SK-N-SH treated with all-trans-retinoic acid at 6 μM for 48 hours (cell line): ENCODE measurements around the gene ALX4.

ENCODE experiments used
- ATAC-seq: fragments of 200-7000 bp; cut with Tn5 transposase; 3 replicates; pipeline ENCODE4 v1.9.1; 2020; ENCODE audit warnings: mild to moderate bottlenecking, moderate library complexity
- ARNTL ChIP-seq: fragments of 450-650 bp; formaldehyde crosslinking; IDR thresholded peaks from 2 replicates; pipeline ENCODE4 v1.5.0; 2020; ENCODE audit warnings: low read depth, mild to moderate bottlenecking, moderate library complexity, borderline replicate concordance
- BACH2 ChIP-seq: fragments of 250-450 bp; sonication (Bioruptor Pico); IDR thresholded peaks from 2 replicates; pipeline ENCODE4 v1.9.0; 2021; ENCODE audit warnings: mild to moderate bottlenecking, borderline replicate concordance
- CSDC2 ChIP-seq: fragments of 250-450 bp; sonication (Bioruptor Pico); IDR thresholded peaks from 2 replicates; pipeline ENCODE4 v1.5.0; 2020; ENCODE audit warnings: mild to moderate bottlenecking, moderate library complexity
- ESRRG ChIP-seq: fragments of 250-450 bp; sonication (Bioruptor Pico); IDR thresholded peaks from 2 replicates; pipeline ENCODE4 v1.6.1; 2021; ENCODE audit warnings: mild to moderate bottlenecking
- GLIS3 ChIP-seq: fragments of 250-450 bp; sonication (Bioruptor Pico); IDR thresholded peaks from 2 replicates; pipeline ENCODE4 v1.5.0; 2020; ENCODE audit warnings: mild to moderate bottlenecking, moderate library complexity
- ISL1 ChIP-seq: fragments of 250-450 bp; sonication (Bioruptor Pico); IDR thresholded peaks from 2 replicates; pipeline ENCODE4 v2.1.2; 2022; ENCODE audit warnings: mild to moderate bottlenecking, moderate library complexity
- OSR1 ChIP-seq: fragments of 250-450 bp; sonication (Bioruptor Pico); IDR thresholded peaks from 2 replicates; pipeline ENCODE4 v1.8.0; 2022; ENCODE audit warnings: moderate library complexity, mild to moderate bottlenecking, inconsistent platforms
- PPARA ChIP-seq: fragments of 250-450 bp; sonication (Bioruptor Pico); IDR thresholded peaks from 2 replicates; pipeline ENCODE4 v1.5.0; 2020; ENCODE audit warnings: mild to moderate bottlenecking, borderline replicate concordance
- RARB ChIP-seq: fragments of 250-450 bp; sonication (Bioruptor Pico); IDR thresholded peaks from 2 replicates; pipeline ENCODE4 v1.8.0; 2021; ENCODE audit warnings: mild to moderate bottlenecking, moderate library complexity
- SNAI2 ChIP-seq: fragments of 250-450 bp; sonication (Bioruptor Pico); IDR thresholded peaks from 2 replicates; pipeline ENCODE4 v1.5.0; 2020; ENCODE audit warnings: mild to moderate bottlenecking, moderate library complexity
- TCF4 ChIP-seq: fragments of 250-450 bp; sonication (Bioruptor Pico); IDR thresholded peaks from 2 replicates; pipeline ENCODE4 v1.8.0; 2021; ENCODE audit warnings: mild to moderate bottlenecking, moderate library complexity, borderline replicate concordance
- TOX ChIP-seq: fragments of 250-450 bp; sonication (Bioruptor Pico); IDR thresholded peaks from 2 replicates; pipeline ENCODE4 v1.8.0; 2021; ENCODE audit warnings: mild to moderate bottlenecking, moderate library complexity, borderline replicate concordance
- TSHZ2 ChIP-seq: fragments of 250-450 bp; sonication (Bioruptor Pico); IDR thresholded peaks from 2 replicates; pipeline ENCODE4 v1.5.0; 2020; ENCODE audit warnings: mild to moderate bottlenecking, moderate library complexity
- ZC3H10 ChIP-seq: fragments of 250-450 bp; sonication (Bioruptor Pico); IDR thresholded peaks from 2 replicates; pipeline ENCODE4 v1.5.1; 2021; ENCODE audit warnings: mild to moderate bottlenecking, moderate library complexity
- ZFP3 ChIP-seq: fragments of 250-450 bp; sonication (Bioruptor Pico); IDR thresholded peaks from 2 replicates; pipeline ENCODE4 v1.5.0; 2020; ENCODE audit warnings: mild to moderate bottlenecking, moderate library complexity
- ZFP30 ChIP-seq: fragments of 450-650 bp; formaldehyde crosslinking; IDR thresholded peaks from 2 replicates; pipeline ENCODE4 v1.5.0; 2022; ENCODE audit warnings: mild to moderate bottlenecking, moderate library complexity
- ZNF565 ChIP-seq: fragments of 450-650 bp; formaldehyde crosslinking; conservative IDR thresholded peaks from 2 replicates; pipeline ENCODE4 v1.5.0; 2020; ENCODE audit warnings: low read depth, mild to moderate bottlenecking, moderate library complexity
- ZNF70 ChIP-seq: fragments of 450-650 bp; formaldehyde crosslinking; IDR thresholded peaks from 2 replicates; pipeline ENCODE4 v1.5.0; 2020; ENCODE audit warnings: mild to moderate bottlenecking, moderate library complexity
- ZNF8 ChIP-seq: fragments of 450-650 bp; formaldehyde crosslinking; IDR thresholded peaks from 2 replicates; pipeline ENCODE4 v1.5.0; 2020; ENCODE audit warnings: mild to moderate bottlenecking, moderate library complexity
- TF ChIP-seq, protein P1 (sequence below): fragments of 250-450 bp; sonication (Bioruptor Pico); IDR thresholded peaks from 2 replicates; pipeline ENCODE4 v1.5.1; 2021; ENCODE audit warnings: mild to moderate bottlenecking, moderate library complexity
- TF ChIP-seq, protein P2 (sequence below): fragments of 250-450 bp; sonication (Bioruptor Pico); IDR thresholded peaks from 2 replicates; pipeline ENCODE4 v1.8.0; 2020; ENCODE audit warnings: mild to moderate bottlenecking, moderate library complexity, borderline replicate concordance
- TF ChIP-seq, protein P3 (sequence below): fragments of 250-450 bp; sonication (Bioruptor Pico); IDR thresholded peaks from 2 replicates; pipeline ENCODE4 v1.8.0; 2021; ENCODE audit warnings: low read depth, mild to moderate bottlenecking, moderate library complexity, borderline replicate concordance

The ALX4 gene

GRCh38 chr11:44258839-44259420 is 51.0 kb downstream of the ALX4 start:
- ATAC-seq: no peak
- no peak for TF ChIP-seq ESRRG (CRISPR knock-in tag)
- no peak for TF ChIP-seq GLIS3 (CRISPR knock-in tag)
- no peak for TF ChIP-seq CSDC2 (CRISPR knock-in tag)
- TF ChIP-seq, protein P1, sequence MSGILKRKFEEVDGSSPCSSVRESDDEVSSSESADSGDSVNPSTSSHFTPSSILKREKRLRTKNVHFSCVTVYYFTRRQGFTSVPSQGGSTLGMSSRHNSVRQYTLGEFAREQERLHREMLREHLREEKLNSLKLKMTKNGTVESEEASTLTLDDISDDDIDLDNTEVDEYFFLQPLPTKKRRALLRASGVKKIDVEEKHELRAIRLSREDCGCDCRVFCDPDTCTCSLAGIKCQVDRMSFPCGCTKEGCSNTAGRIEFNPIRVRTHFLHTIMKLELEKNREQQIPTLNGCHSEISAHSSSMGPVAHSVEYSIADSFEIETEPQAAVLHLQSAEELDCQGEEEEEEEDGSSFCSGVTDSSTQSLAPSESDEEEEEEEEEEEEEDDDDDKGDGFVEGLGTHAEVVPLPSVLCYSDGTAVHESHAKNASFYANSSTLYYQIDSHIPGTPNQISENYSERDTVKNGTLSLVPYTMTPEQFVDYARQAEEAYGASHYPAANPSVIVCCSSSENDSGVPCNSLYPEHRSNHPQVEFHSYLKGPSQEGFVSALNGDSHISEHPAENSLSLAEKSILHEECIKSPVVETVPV: no peak
- TF ChIP-seq OSR1: no peak
- TF ChIP-seq TOX (CRISPR knock-in tag): no peak
- no peak for TF ChIP-seq ZNF8 (CRISPR knock-in tag)

DNA sequence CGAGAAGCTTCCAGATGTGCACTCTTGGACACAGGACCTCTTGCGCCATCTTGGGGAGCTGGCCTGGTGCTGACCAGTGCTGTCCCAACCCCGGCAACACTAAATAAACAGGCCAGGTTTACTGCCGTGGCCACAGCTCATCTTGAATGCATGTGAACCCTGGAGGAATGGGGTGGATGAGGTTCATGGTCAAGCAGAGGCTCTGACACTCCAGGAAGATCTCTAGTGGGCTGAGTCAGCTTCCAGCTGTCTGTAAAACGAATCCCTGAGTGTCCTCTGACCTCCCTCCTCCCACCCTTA is 51.8 kb downstream of the ALX4 start:
- no peak for ATAC-seq
- TF ChIP-seq CSDC2 (CRISPR knock-in tag): no peak
- no peak for TF ChIP-seq ZNF70
- no peak for TF ChIP-seq ARNTL (CRISPR knock-in tag)
- TF ChIP-seq TSHZ2: no peak
- TF ChIP-seq RARB (CRISPR knock-in tag): no peak
- no peak for TF ChIP-seq BACH2
- TF ChIP-seq, protein P2, sequence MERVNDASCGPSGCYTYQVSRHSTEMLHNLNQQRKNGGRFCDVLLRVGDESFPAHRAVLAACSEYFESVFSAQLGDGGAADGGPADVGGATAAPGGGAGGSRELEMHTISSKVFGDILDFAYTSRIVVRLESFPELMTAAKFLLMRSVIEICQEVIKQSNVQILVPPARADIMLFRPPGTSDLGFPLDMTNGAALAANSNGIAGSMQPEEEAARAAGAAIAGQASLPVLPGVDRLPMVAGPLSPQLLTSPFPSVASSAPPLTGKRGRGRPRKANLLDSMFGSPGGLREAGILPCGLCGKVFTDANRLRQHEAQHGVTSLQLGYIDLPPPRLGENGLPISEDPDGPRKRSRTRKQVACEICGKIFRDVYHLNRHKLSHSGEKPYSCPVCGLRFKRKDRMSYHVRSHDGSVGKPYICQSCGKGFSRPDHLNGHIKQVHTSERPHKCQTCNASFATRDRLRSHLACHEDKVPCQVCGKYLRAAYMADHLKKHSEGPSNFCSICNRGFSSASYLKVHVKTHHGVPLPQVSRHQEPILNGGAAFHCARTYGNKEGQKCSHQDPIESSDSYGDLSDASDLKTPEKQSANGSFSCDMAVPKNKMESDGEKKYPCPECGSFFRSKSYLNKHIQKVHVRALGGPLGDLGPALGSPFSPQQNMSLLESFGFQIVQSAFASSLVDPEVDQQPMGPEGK: no peak
- no peak for TF ChIP-seq ZC3H10
- no peak for TF ChIP-seq ISL1
- no peak for TF ChIP-seq ZFP30
- no peak for TF ChIP-seq ZNF565 (CRISPR knock-in tag)
- TF ChIP-seq, protein P3, sequence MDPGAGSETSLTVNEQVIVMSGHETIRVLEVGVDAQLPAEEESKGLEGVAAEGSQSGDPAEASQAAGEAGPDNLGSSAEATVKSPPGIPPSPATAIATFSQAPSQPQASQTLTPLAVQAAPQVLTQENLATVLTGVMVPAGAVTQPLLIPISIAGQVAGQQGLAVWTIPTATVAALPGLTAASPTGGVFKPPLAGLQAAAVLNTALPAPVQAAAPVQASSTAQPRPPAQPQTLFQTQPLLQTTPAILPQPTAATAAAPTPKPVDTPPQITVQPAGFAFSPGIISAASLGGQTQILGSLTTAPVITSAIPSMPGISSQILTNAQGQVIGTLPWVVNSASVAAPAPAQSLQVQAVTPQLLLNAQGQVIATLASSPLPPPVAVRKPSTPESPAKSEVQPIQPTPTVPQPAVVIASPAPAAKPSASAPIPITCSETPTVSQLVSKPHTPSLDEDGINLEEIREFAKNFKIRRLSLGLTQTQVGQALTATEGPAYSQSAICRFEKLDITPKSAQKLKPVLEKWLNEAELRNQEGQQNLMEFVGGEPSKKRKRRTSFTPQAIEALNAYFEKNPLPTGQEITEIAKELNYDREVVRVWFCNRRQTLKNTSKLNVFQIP (CRISPR knock-in tag): no peak
- TF ChIP-seq GLIS3 (CRISPR knock-in tag): no peak
- TF ChIP-seq TCF4 (CRISPR knock-in tag): no peak
- TF ChIP-seq ZFP3: no peak
- TF ChIP-seq OSR1: no peak
- TF ChIP-seq TOX (CRISPR knock-in tag): no peak
- no peak for TF ChIP-seq SNAI2
- TF ChIP-seq, protein P1: no peak
- no peak for TF ChIP-seq PPARA (CRISPR knock-in tag)

DNA sequence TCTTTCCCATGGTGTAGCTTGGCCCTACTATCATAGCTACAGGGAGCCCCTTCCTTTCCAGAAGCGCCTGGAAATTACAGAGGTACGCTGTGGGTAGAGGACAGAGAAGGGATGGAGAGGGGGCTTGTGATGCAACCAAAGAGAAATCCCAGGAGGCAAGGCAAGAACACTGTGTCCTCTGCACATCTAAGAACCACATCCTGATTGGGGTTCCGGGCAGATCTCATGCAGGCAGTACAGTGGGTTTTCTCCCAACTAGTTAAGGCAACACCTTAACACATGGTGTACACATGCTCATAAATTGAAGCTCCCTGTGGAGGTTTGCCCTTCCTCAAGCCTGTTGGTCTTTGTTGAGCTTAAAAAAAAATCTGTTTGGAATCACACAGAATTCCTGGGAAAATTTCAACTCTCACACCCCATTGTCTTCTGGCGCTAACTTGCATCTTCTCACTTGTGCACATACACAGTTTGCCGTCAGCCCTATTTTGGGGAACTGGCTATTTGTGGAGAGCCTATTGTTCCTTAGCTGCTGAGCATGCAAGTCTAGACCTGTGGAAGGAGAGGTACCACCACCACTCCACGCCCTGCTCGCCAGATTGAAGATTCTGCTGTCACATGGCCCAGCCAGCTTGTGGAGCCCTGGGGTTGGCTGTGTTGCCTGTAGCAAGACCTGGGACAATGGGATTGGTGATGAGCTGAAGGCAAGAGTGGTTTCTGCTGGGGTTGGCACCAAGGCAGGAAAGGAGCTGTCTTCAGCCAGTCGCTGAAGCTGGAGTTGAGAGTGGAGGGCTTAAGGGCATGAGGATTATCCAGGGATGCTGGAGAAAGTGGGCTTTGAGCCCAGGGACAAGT is 52.4 kb downstream of the ALX4 start:
- ATAC-seq: no peak
- TF ChIP-seq, protein P2: no peak
- TF ChIP-seq GLIS3 (CRISPR knock-in tag) (no peak), ZNF8 (CRISPR knock-in tag) (no peak), BACH2 (no peak), TSHZ2 (no peak), ISL1 (no peak)
